NCI-H526 (cell line): ENCODE measurements around the gene STX12.
"Not testable (repeated sequence)": the region's sequence is repeated elsewhere in the genome, so short reads cannot be mapped to it uniquely, and the experiment has no call there.

Experiments used
- DNase-seq, 2 experiments: peaks; one replicate each; lab custom pipeline; 2025; lab: John Stamatoyannopoulos, UW

STX12 gene

GRCh38 chr1:27775336-27775735 lies 2.3 kb downstream of the STX12 start:
- not testable (repeated sequence) for DNase-seq

GRCh38 chr1:27776276-27776675 lies 3.3 kb downstream of the STX12 start:
- not testable (repeated sequence) for DNase-seq

- no peak for DNase-seq
Measured at GRCh38 chr1:27778056-27778455, 5.0 kb downstream of the STX12 start.

- DNase-seq: no peak
Measured at GRCh38 chr1:27779122-27779521, 6.1 kb downstream of the STX12 start.

DNA sequence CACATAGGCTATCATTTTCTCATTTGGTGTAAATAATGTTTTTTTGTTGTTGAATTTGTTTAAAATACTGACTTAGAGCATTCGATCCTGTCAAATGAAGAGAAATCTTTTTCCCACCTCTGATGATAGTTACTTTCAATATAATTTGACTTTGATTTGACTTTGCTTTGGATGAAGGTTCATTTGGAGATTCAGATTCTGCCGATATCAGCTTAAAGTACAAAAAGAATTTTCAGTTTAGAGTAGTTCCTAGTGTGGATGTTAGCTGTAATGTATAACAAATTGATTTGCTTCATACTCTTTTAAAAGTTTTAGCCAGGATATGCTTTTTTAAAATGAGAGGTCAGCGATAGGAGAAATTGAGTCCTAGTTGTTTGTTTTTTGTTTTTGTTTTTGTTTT lies 9.9 kb downstream of the STX12 start:
- no peak for DNase-seq

DNA sequence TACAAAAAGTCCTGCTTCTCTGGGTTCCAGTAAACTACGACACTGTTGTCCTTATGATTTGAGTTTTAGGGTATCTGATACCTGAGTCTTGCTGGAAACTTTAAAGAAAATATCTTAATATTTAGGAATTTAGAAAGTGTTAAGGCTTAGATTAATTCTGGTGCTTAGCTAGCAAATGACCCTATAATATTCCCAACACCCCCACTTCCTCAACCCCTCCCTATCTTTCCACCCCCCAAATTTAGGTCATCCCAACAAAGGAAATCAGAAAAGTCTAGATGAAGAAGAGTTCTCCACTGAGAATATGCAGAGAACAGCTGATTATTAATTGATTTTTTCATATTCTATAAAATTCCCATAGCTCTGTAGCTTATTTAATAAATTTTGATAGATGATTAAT lies 11.7 kb downstream of the STX12 start:
- DNase-seq: no peak

DNA sequence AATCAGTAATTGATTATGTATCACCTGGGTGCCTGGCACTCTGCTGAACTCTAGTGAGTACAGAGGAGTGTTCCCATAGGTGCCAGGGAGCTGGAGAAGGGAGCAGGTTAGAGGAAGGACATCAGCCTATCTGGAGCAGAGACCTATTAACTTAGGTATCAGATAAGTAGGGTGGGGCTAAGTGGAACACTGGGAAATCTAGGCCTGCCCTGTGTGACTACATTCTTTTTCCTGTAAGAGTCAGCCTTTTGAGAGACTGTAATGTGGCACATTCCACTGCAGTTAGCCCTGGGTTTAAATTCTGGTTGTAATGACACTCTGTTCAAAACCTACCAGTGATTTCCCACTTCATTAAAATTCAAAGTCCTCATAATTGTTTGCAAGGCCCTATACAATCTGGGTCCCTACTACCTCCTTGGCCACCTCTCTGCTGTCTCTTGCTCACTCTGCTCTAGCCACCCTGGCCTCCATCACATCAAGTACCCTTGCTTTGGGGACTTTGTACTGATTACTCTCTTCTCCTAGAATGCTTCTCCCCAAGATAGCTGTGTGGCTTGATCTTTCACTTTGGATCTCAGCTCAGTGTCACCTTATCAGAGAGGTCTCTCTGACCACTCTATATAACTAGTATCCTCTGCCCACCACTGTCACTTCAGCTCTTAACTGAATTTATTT lies 12.9 kb downstream of the STX12 start:
- no peak for DNase-seq

GRCh38 chr1:27787895-27788294 lies 14.9 kb downstream of the STX12 start:
- DNase-seq: no peak

GRCh38 chr1:27789540-27790041 lies 16.6 kb downstream of the STX12 start:
- no peak for DNase-seq

GRCh38 chr1:27790270-27790669 lies 17.3 kb downstream of the STX12 start:
- not testable (repeated sequence) for DNase-seq

DNA sequence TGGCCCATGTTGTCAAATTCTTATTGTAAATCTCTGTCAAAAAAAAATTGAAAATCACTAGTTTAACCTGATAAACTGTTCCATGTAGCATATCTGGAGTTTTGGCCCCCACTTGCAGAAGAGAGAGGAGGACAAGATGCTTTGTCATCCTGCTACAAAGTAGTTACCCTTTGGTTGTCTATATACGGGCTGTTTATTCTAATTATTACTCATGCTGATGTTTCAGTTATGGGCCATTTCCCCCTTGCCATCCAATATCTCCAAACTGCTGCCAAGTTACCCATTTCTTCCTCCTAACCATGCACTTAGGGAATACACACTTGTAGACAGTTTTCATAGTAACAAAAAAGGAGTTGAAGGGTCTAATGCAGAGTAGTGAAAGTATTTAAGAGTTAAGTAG lies 22.6 kb downstream of the STX12 start:
- DNase-seq: no peak

- no peak for DNase-seq
Measured at GRCh38 chr1:27804791-27805190, 31.8 kb downstream of the STX12 start.

DNA sequence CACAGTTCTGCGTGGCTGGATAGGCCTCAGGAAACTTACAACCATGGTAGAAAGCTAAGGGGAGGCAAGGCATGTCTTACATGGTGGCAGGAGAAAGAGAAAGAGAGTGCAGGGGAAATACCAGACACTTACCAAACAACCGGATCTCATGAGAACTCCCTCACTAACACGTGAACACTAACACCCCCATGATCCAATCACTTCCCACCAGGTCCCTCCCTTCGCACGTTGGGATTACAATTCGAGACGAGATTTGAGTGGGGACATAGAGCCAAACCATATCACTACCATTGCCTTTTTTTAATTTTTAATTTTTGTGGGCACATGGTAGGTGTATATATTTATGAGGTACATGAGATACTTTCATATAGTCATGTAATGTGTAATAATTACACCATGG lies 33.7 kb downstream of the STX12 start:
- DNase-seq: no peak

DNA sequence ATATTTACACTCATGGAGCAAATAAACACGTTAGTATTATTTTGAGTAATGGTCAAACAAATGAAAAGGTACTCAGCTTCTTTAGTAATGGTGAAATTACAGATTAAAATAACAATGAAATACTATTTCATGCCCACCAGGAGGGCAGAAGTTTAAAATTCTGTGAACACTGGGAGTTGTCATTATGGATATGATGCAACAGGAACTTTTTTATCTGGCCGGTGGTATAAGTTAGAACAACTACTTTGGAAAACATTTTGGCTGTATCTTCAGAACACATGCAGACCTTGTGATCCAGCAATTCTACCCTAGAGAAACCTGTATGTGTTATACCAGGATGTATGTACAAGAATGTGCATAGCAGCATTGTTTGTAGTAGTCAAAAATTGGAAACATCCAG lies 34.4 kb downstream of the STX12 start:
- DNase-seq: no peak

DNA sequence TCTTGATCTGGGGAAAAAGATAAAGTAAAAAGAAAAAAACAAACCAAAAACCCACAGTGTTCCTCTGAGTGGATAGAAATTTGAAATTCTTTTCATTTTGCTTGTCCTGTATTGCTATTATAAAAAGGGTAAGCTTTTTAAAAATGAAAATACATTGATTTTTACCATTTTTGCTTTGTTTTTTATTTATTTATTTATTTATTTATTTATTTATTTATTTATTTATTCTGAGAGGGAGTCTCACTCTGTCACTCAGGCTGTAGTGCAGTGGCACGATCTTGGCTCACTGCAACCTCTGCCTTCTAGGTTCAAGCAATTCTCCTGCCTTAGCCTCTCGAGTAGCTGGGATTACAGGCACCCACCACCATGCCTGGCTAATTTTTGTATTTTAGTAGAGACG lies 35.1 kb downstream of the STX12 start:
- not testable (repeated sequence) for DNase-seq

GRCh38 chr1:27809883-27810282 lies 36.9 kb downstream of the STX12 start:
- no peak for DNase-seq

DNA sequence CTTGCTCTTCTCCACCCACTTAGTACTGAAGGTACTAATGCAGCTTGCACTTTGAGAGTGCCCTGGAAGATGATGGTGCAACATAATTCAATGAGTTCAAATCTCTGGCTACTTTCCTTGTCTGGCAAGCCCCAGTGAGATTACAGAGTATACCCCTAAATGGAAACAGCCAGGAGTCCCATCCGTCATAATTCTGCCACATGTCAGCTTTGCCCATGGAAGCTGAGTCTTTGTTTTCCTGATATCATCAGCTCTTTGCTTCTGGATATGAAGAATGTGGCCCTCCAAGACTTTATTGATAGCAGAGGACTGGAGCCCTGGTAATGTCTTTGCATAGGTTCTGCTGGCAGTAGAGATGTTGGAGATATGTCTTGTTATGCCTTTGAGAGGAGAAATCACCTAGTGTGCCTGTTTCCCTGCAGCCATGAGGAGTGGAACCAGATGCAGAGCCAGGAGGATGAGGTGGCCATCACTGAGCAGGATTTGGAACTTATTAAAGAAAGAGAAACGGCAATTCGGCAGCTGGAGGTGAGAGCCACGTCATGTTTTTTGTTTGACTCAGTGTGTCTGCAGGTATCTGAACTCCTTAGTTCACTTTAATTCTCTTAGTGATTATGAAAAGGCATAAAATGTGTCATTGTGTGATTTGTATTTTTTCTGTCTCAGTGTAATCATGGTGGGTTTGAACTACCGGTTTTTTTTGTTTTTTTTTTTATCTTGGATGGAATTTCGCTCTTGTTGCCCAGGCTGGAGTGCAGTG lies 38.9 kb downstream of the STX12 start:
- no peak for DNase-seq

GRCh38 chr1:27816921-27817630 lies 44.1 kb downstream of the STX12 start:
- DNase-seq: no peak

DNA sequence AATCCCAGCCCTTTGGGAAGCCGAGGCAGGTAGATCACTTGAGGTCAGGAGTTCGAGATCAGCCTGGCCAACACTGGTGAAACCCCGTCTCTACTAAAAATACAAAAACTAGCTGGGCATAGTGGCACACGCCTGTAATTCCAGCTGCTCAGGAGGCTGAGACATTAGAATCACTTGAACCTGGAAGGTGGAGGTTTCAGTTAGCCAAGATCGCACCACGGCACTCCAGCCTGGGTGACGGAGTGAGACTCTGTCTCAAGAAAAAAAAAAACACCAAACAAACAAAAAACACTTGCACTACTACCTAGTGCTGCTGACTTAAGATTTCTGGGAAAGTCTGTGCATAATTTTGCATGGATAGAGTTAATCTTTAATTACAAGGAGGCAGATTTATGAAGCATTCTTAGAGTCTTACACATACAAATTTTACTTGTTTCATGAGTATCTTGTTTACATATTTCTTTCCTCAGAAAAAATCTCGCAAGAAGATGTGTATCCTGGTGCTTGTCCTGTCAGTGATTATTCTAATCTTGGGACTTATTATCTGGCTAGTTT lies 48.8 kb downstream of the STX12 start:
- DNase-seq: no peak

DNA sequence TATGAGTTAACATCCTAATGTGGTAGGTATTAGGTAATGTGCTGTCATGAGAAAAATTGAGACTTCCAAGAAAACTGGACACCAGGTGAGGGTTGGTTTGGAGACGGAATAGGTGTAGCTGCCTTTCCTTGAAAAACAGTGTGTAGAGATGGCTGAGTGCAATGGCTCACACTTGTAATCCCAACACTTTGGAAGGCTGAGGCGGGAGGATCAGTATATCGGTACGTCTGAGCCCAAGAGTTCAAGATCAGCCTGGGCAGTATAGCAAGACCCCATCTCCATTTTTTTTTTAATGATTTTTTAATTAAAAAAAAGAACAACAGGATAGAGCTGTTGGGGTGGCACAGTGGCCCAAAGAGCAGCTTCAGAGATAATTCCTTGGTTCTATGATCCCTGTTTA lies 50.8 kb downstream of the STX12 start:
- DNase-seq: no peak

DNA sequence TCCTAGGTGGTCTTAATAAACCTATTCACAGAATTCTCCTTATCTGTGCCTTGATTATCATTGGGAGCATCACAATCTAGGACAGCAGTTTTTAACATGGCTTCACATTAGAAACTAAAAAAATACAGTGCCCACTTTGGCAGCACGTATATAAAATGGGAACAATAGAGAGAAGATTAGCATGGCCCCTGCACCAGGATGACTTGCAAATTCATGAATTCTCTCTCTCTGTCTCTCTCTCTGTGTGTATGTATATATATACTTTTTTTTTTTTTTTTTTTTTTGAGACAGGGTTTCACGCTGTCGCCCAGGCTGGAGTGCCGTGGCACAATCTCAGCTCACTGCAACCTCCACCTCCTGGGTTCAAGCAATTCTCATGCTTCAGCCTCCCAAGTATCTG lies 51.4 kb downstream of the STX12 start:
- DNase-seq: no peak

- not testable (repeated sequence) for DNase-seq
Measured at GRCh38 chr1:27829339-27829960, 56.4 kb downstream of the STX12 start.
